GM19023 (cell line): ENCODE measurements around the gene PSTPIP1.
A peak's percentile ranks its signal among the peaks of the same experiment; 100 is the strongest.

ENCODE experiments used
- ATAC-seq: cut with Tn5 transposase; IDR thresholded peaks from one replicate; pipeline ENCODE4 v1.9.1; 2021; ENCODE audit warnings: mild to moderate bottlenecking, moderate library complexity; ENCODE audit not compliant: unreplicated experiment

PSTPIP1 gene

GRCh38 chr15:77040673-77041072 is 45.7 kb downstream of the PSTPIP1 start:
- no peak for ATAC-seq

- ATAC-seq = no peak
Observed at GRCh38 chr15:77042245-77042919, 47.5 kb downstream of the PSTPIP1 start.

GRCh38 chr15:77042955-77043920 is 48.3 kb downstream of the PSTPIP1 start:
- ATAC-seq = no peak

DNA sequence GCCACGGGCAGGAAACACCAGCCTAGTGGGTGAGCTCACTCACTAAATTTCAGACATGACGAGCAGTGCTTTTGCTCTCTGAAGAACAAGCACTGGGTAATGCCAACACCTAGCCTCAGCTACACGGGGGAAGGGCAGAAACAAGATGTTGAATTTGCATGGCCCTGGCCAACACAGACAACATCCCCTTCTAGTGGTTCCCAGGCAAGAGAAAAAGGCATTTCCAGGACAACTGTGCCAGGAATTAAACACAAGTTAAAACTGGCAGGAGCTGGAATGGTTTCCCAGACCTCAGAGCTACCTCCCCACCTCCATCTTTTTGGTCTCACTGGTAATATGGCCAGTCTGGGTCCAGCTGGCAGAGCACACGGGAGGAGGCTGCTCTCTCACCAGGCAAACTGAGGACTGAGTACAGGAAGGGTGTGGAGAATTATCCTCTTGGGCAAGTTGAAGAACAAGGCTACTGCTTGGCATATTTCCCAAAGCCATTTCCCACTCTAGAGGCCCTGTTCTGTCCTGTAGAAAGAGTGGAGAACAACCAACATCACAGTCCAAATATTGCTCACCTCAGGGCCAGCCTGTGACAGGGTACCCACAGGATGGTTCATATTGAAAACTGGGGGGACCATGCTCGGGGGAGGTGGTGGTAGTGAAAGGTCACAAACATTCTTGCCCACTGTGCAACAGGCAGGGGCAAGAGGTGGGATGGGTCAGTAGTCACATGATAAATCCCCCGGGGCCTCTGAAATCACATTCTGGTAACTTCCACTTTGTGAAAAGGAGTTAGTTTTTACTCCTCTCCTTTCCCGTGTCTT is 49.5 kb downstream of the PSTPIP1 start:
- no peak for ATAC-seq

DNA sequence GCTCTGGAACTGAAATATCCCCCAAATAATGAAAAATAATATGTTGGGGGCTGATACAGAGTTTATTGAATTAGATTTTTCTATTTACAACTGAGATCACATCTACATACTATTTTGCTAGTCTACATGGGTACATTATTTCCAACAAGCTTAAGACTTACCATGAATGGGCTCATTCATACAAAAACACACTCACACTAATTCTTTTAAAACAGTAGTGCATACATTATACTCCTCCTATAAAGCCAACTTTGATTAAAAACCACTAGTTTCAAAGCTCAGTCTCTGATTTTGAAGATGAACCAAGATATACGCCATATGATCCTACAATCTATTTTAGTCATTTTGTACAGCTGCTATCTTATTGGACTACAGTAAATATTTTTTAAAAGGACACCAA is 51.1 kb downstream of the PSTPIP1 start:
- ATAC-seq = no peak

DNA sequence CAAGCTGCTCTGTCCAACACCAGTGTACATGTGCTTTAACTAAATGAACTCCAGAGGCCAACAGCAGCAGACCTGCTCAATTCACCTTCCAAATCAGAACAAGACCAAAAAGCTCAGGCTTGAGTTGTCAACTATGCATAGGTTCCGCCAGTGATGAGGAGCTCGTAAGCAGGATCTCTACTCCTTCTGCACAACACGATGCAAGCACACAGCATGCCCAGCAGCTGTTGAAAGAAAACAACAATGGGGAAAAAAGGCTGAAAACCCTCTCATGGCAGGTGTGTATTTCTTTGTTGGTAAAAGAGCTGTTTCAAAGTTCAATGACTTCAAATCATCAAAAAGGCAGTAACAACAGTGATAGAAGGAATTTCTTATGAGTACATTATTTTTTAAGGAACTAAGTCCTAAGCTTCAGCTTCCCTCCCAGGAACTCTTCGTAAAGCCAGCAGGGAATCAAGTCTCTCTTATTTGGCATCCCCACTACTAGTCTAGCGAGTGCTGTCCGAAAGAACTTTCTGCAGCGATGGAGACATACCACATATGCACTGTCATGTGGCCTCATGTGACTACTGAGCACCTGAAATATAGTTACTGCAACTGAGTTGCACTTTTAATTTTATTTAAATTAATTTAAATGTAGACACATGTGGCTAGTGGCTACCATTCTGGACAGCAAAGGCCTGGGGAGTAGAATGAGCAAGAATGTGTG is 51.9 kb downstream of the PSTPIP1 start:
- no peak for ATAC-seq

GRCh38 chr15:77048135-77048876 is 53.4 kb downstream of the PSTPIP1 start:
- ATAC-seq = no peak

GRCh38 chr15:77052556-77052955 is 57.6 kb downstream of the PSTPIP1 start:
- ATAC-seq = no peak

GRCh38 chr15:77053709-77054108 is 58.8 kb downstream of the PSTPIP1 start:
- no peak for ATAC-seq

DNA sequence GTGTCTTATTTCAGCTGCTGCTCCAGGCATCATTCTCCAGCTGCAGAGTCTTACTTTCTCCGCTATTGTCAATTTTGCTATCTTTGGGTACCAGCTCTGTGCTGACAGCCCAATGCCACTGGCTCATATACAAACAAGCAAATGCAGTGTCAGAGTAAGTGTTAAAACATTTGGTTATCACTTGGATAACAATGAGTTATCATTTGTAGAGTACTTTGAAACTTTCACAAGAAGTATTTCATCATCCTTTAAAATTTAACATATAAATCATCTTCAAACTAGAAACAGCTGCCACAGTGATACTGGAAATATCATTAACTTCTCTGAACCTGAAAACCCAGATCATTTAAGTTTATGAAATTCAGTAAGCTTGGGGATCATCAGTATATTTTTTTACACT is 62.1 kb downstream of the PSTPIP1 start:
- no peak for ATAC-seq

GRCh38 chr15:77057685-77058084 is 62.8 kb downstream of the PSTPIP1 start:
- no peak for ATAC-seq

DNA sequence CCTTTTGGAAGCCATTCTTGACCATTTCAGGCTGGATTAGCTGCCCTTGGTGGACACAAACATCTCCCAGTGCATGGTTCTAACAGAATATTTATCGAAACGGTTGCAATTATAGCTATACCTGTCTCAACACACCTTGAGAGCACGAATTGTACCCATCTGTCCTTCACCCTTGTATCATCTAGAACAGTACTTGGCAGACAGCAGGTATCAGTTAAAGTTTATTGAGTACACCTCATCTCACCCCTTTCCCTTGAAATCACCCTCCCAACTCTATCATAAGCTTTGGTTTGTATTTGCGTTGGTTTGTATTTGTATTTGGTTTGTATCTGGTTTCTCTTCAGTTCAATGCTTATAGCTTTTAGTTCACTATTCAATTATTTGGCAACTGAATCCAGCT is 63.5 kb downstream of the PSTPIP1 start:
- ATAC-seq = no peak

DNA sequence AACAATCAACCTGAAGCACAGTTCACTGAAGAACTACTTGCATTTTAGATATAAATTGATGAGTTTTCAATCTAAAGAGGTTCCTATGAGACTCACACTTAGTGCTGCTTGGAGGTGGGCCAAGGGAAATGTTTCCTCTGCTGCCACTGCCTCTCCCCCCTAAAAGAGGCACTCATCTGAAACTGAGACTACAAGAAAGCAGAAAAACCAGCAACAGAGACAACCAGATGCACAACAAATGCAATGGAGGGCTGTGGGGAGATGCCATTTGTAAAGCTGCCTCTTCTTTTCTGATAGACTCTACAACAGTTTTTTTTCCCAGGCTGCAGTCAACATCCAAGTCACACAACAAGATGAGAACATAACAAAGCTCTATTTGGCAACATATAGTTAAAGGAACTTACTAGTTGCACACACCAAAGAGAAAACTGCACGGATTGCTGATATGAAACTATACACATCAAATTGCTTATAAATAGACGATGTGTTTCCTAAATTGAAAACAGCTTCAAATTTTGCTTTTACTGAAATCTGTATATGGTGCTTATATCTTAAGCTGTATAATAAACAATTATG is 64.9 kb downstream of the PSTPIP1 start:
- peak; percentile 54 for ATAC-seq

DNA sequence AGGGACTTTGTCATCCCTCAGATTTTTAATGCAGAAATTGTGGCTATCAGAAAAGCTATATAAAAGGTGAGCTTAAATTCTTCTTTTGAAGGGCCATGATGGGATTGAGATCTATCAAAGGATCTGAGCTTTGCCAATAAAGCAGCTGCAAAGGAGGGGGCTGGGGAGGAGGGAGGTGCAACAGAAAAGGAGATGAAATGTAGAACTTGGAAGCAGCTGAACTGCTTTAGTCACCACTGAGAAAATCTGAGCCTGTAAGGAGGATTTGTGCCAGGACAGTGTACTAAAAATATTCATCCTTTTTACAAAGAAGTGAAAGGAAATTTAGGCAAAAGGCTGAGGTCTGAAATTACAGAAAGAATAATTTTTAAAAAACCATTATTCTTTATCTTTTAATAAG is 65.6 kb downstream of the PSTPIP1 start:
- no peak for ATAC-seq

DNA sequence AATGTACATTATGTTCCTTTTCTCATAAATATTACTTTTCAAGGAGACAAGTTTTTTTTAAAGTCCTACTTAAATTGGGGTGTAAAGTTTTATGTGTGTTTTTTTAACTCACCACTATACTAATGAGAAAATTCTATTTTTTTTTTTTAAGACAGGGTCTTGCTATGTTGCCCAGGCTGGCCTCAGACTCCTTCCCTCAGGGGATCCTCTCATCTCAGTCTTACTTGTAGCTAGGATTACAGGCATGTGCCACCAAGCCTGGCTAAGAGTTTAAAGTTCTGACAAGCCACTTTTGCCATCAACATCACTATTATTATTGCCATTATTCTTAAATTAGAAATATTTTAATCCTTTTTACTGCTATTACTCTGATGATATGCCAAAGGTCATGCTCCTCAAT is 68.3 kb downstream of the PSTPIP1 start:
- no peak for ATAC-seq

GRCh38 chr15:77064063-77064462 is 69.1 kb downstream of the PSTPIP1 start:
- no peak for ATAC-seq

- ATAC-seq = no peak
Observed at GRCh38 chr15:77064539-77065308, 69.8 kb downstream of the PSTPIP1 start.

DNA sequence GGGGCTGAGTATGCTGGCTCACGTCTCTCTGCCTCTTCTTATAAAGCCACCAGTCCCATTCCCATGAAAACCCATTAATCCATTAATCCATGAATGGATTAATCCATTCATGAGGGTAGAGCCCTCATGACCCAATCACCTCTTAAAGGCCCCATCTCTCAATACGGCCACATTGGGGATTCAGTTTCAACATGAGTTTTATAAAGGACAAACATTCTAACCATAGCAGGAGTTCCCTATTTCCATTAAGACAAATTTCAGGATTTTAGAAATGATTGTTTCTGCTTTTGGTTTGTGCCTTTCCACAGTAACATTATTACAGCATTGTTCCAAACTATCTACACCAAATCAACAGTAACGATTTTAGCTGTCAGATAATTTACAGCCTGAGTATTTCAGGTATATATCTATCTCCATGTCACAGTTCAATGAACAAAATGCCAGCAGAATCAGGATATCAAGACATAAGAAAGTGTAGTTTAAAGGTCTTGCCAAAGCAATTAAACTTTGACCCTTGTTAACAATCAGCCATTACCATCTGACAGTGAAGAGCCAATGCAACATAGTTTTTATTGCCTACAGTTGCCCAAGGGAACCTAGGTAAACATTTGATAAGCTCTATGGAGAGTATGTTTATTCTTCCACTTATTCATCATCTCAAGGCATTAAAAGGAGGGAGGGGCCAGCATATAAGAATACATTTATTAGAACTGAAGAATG is 72.2 kb downstream of the PSTPIP1 start:
- ATAC-seq = no peak
